Cardiac muscle cell (in vitro differentiated cells and primary cell): Measurements from ENCODE around the gene PITPNM2. TPM values are rescaled to one million over a fixed set of nuclear protein-coding genes. Genes with fewer than 3 reads are reported as not detected.

Experiments
- DNase-seq, 2 donors: peaks; one replicate each; pipeline versions ENCODE4 v3.0.0 to v3.0.0-alpha.2; 2010 to 2017; ENCODE audit warnings: low read depth in 1 of 2, low spot score in 1 of 2
- H3K27ac ChIP-seq: fragments of 200-600 bp; sonication (generic); 2 replicates; pipeline ENCODE4 v1.5.1; 2016
- H3K27me3 ChIP-seq: fragments of 200-600 bp; sonication (generic); 2 replicates; pipeline ENCODE4 v1.6.0; 2016; ENCODE audit warnings: control low read depth
- H3K36me3 ChIP-seq: fragments of 200-600 bp; sonication (generic); 2 replicates; pipeline ENCODE4 v1.5.1; 2016; ENCODE audit warnings: control low read depth
- H3K4me1 ChIP-seq: fragments of 200-600 bp; sonication (generic); 2 replicates; pipeline ENCODE4 v1.8.1; 2017; ENCODE audit warnings: low read depth, mild to moderate bottlenecking, mixed run types
- H3K4me3 ChIP-seq: fragments of 200-600 bp; sonication (generic); 2 replicates; pipeline ENCODE4 v1.5.1; 2016; ENCODE audit warnings: mild to moderate bottlenecking
- H3K9me3 ChIP-seq: fragments of 200-600 bp; sonication (generic); 2 replicates; pipeline ENCODE4 v1.5.1; 2017; ENCODE audit warnings: low read depth, mild to moderate bottlenecking, control low read depth
- polyA plus RNA-seq: library from polyadenylated mRNA; unstranded; fragments of >200 nt; fragmentation: Nextera tagmentation; extraction: Ambion mirVana; gene quantifications from 2 replicates; pipeline ENCODE4 v1.2.1, GENCODE V29; 2016
- total RNA-seq: library from RNA; depleted of rRNA; stranded (reverse); fragments of >200 nt; gene quantifications from 2 replicates; pipeline ENCODE4 v1.2.3, GENCODE V29; 2016
- TF ChIP-seq, protein P1 (sequence below): IDR thresholded peaks from 2 replicates; pipeline ENCODE4 v1.5.1; 2012; ENCODE audit warnings: low read depth, mild to moderate bottlenecking, low read length

Gene PITPNM2
- total and polyA plus RNA-seq, 2 experiments from 2014 or later = 2.9 to 5.6 TPM

- TF ChIP-seq, protein P1, sequence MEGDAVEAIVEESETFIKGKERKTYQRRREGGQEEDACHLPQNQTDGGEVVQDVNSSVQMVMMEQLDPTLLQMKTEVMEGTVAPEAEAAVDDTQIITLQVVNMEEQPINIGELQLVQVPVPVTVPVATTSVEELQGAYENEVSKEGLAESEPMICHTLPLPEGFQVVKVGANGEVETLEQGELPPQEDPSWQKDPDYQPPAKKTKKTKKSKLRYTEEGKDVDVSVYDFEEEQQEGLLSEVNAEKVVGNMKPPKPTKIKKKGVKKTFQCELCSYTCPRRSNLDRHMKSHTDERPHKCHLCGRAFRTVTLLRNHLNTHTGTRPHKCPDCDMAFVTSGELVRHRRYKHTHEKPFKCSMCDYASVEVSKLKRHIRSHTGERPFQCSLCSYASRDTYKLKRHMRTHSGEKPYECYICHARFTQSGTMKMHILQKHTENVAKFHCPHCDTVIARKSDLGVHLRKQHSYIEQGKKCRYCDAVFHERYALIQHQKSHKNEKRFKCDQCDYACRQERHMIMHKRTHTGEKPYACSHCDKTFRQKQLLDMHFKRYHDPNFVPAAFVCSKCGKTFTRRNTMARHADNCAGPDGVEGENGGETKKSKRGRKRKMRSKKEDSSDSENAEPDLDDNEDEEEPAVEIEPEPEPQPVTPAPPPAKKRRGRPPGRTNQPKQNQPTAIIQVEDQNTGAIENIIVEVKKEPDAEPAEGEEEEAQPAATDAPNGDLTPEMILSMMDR = no peak
- DNase-seq = no peak
- H3K4me1 ChIP-seq = no peaks in the 10 kb centered on the region
- no peak overlapping the region for H3K4me3 ChIP-seq
- H3K9me3 ChIP-seq = no peaks in the 10 kb centered on the region
- H3K36me3 ChIP-seq = no peaks in the 10 kb centered on the region
- H3K27ac ChIP-seq = no peak overlapping the region
- H3K27me3 ChIP-seq = no peaks in the 10 kb centered on the region
Observed at GRCh38 chr12:123133701-123134100, 17.2 kb downstream of the PITPNM2 start.

DNA sequence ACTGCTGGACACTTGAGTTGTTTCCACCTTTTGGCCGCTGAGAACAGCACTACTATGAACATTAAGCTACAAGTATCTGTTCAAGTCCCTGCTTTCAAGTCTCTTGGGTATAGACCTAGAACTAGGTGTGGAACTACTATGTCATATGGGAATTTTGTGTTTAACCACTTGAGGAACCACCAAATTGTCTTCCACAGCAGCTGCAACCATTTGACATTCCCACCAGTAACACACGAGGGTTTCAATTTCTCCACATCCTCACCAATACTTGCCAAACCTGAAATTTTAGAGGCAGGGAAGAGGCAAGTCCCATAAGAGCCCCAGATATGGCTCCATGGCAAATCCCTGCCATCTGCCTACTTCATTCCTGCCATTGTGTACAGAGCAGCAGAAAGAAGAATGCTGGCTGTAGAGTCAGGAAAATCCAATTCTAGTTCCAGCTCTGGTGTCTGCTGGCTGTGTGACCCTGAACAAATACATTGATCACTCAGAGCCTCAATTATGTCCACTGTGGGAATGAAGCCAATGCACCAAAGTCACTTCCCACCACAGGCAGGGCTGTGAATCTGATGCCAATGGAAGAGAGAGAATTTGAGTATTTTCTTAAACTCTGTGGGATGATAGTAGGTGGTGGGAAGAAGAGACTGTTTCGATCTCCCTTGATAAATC lies 17.8 kb downstream of the PITPNM2 start:
- no peaks in the 10 kb centered on the region for H3K4me1 ChIP-seq
- no peak overlapping the region for H3K4me3 ChIP-seq
- no peak overlapping the region for H3K27ac ChIP-seq
- TF ChIP-seq, protein P1 = no peak
- DNase-seq = no peak
- no peaks in the 10 kb centered on the region for H3K36me3 ChIP-seq
- H3K9me3 ChIP-seq = no peaks in the 10 kb centered on the region
- H3K27me3 ChIP-seq = no peaks in the 10 kb centered on the region

DNA sequence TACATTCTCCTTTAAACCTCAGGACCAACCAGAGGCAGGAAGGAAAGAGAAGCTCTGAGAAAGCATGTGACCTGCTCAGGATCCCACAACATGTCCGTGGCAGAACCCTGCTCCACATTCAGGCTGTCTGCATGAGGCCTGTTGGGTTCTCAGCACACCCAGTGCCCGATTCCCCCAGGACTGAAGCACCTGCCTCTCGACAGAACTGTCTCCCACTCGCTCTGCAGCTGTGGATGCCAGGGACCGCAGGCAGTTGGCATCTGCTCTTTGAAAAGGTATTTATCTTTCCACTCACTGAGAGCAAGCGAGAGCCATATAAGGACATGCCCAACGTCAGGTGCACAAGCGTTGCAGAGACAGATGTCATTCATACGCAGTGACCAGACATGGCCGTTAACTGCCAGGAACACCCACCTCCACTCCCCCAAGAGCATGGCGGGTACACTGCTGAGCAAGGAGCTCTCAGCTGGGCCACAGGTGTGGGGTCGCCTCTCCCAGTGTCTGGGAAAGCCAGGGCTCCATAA lies 18.9 kb downstream of the PITPNM2 start:
- Histone ChIP-seq H3K4me3 (no peak overlapping the region), H3K9me3 (no peaks in the 10 kb centered on the region), H3K27me3 (no peaks in the 10 kb centered on the region), H3K4me1 (no peaks in the 10 kb centered on the region), H3K27ac (no peak overlapping the region), H3K36me3 (no peaks in the 10 kb centered on the region)
- DNase-seq = no peak
- TF ChIP-seq, protein P1 = no peak

- Histone ChIP-seq H3K4me3 (no peak overlapping the region), H3K4me1 (peaks cover 2% of the 10 kb centered on the region), H3K27ac (no peak overlapping the region), H3K9me3 (no peaks in the 10 kb centered on the region), H3K36me3 (no peaks in the 10 kb centered on the region), H3K27me3 (no peaks in the 10 kb centered on the region)
- TF ChIP-seq, protein P1 = no peak
- DNase-seq = no peak
Observed at GRCh38 chr12:123131291-123131832, 19.5 kb downstream of the PITPNM2 start.

DNA sequence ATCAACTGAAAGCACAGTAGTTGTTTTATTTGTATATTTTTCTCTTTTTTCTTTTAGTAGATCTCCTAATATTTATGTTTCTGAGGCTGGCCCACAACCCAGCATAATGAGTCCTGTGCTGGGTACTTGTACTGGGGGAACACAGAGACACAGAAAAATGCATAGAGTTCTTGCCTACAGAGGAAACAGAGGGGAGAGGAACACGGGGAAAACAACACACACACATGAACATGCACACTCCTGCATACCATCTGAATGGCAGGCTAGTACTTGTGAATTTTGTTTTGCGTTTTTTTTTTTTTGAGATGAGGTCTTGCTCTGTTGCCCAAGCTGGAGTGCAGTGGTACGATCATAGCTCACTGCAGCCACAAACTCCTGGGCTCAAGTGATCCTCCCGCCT lies 21.3 kb downstream of the PITPNM2 start:
- TF ChIP-seq, protein P1 = no peak
- Histone ChIP-seq H3K9me3 (no peaks in the 10 kb centered on the region), H3K36me3 (no peaks in the 10 kb centered on the region), H3K4me3 (no peak overlapping the region), H3K27ac (no peak overlapping the region), H3K4me1 (peaks cover 5% of the 10 kb centered on the region), H3K27me3 (no peaks in the 10 kb centered on the region)
- DNase-seq = no peak
